HG03521 (cell line): ENCODE results near the gene SULT4A1.

Source experiments
- ATAC-seq: cut with Tn5 transposase; IDR thresholded peaks from one replicate; pipeline ENCODE4 v1.9.1; 2021; ENCODE audit warnings: mild to moderate bottlenecking, moderate library complexity; ENCODE audit not compliant: unreplicated experiment

The SULT4A1 gene

GRCh38 chr22:43814264-43814663 is 48.0 kb downstream of the SULT4A1 start:
- ATAC-seq, result no peak

DNA sequence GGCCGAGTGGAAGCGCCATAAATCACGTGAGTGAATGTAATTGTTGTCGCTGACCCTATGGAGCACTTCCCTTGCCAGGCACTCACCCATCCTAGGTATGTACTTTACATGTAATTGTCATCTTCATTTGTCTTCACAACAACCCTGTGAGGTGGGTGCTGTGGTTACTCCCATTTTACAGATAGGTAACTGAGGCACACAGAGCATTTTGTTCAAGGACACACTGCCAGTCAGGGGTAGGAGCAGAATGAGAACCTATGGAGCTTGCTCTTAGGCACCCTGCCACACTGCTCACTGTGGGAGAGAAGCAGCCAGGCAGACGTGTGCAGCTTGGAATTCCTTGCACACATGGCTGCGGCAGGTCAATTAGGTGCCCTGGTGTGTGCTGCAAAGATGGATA is 49.4 kb downstream of the SULT4A1 start:
- ATAC-seq, result no peak

DNA sequence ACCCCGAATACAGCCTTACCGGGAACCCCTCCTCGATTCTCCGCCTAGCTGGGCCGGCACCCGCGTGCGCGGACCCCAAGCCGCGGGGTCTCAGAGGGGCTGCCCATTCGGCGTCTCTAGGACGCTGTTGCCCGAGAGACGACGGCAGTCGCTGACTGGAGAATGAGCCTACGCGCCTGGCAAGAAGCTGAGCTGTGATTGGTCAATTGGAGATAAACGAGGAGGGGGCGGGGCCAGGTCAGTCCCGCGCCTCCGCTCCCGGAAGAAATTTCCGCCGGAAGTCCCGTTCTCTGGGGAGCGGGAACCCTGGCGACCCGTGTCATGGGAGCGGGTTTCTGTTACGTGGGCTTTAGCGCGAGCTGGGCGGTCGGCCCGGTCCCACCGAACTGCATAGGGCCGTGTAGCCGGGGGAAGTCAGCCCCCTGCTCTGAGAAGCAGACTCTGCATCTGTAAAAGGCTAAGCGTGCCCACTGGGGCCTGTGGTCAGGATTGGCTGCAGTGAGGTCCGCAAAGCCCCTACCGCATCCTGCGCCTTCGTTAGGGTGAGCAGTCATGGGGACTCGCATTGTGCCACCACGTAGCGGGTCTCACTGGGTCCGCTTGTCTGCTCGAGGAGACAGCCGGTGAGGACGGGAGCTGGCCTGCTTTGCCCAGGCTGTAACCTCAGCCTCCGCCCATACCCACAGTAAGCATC is 50.0 kb downstream of the SULT4A1 start, which contains the start of gene EFCAB6:
TSS of gene EFCAB6 (minus strand) at position 157 of the 694 bp plus-strand sequence. CDS start 29,987 bp downstream, outside the sequence.
- peak; percentile 80 for ATAC-seq

- no peak for ATAC-seq
Measured at GRCh38 chr22:43811777-43812148, 50.5 kb downstream of the SULT4A1 start.

DNA sequence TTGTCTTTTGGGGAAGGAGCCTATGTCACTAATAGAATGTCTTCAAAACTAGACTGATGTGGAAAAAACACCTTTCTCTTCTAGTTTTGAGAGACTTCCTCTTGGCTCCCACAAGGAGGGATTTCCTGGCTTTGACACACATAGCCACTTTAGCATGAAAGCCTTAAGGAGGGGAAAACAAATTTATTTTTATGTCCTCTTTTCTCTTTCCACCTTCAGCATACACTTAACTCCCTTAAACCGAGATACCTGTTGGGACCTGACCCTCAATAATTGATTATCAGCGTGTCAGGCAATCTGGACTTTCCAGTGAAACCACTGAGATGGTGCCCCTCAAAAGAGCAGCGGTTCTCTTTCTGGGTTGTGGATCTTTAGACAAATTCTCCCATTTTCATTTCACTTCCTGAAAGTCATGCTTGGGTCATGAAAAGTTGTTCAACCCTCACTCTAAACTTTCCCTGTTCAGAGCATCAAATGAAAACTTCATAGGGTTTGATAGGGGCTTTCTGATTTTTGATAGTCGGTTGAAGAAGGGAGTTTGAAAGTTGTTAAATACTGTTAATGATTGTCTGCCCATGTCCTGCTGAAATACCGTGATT is 59.3 kb downstream of the SULT4A1 start:
- no peak for ATAC-seq

GRCh38 chr22:43800970-43801369 is 61.3 kb downstream of the SULT4A1 start:
- no peak for ATAC-seq

- no peak for ATAC-seq
Measured at GRCh38 chr22:43798492-43798891, 63.8 kb downstream of the SULT4A1 start.

- ATAC-seq, result no peak
Measured at GRCh38 chr22:43796567-43796966, 65.7 kb downstream of the SULT4A1 start.

DNA sequence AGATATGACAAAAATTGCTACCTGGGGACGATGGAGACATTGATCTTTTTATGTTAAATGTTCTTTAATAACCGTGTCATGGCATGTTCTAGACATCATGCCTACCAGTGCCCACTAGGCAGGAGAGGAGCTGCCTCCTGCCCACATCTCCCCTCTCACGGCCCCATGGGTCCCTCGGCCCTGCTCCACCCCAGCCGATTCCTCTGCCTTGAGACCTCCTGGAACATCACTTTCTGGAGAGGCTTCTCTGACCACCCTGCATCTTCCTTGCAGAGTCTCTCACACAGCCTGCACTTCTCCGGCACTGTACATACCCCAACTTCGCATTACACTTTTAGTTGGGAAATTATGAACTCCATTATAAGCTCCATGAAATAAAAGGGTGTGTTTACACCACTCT is 67.0 kb downstream of the SULT4A1 start:
- no peak for ATAC-seq

DNA sequence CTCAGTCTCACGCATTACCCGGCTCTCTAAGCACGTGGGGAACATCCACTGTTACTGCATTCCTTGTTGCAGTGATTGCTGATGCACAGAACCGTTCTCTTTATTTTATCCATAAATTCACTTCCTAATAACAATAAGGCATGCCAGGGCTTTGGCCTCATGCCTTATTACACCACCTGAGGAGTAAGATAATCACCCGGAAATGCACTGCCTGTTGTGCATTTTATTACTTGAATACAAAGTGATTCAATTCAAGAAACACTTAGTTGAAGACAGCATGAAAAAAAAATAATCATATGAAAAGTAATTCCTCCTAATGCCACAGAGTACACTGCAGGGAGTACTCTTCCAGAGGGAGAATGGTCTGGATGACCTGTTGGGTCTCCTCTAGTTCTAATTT is 69.4 kb downstream of the SULT4A1 start:
- no peak for ATAC-seq

DNA sequence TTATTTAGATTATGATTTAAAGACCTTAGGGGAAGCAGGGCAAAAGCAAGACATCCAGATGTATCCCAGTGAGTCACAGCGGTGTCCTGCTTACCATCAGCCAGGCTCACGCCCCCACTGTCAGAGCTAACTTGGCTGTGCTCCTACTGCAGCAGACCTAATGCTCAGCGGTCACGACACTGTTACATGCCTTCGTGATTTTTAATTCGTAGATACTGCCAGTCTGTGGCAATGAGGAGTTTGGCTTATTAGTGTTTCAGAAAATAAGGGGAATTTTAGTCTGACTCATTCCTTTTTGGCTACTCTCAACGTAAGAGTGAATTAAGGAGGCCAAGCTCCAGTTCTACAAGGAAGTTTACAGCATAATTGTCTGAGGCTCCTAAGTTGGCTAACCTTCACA is 72.9 kb downstream of the SULT4A1 start:
- ATAC-seq, result no peak

DNA sequence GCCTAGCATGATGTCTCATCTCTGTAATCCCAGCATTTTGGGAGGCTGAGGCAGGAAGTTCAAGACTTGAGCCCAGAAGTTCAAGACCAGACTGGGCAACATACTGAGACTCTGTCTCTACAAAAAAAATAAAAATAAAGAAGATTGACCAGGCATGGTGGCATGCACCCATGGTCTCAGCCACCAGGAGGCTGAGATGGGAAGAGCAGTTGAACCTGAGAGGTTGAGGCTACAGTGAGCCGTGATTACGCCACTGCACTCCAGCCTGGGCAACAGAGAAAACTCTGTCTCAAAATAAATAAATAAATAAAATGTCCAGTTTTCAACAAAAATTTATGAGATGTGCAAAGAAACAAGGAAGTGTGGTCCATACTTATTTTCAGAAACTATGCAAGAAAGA is 78.5 kb downstream of the SULT4A1 start:
- ATAC-seq, result no peak

GRCh38 chr22:43782448-43782847 is 79.9 kb downstream of the SULT4A1 start:
- no peak for ATAC-seq

DNA sequence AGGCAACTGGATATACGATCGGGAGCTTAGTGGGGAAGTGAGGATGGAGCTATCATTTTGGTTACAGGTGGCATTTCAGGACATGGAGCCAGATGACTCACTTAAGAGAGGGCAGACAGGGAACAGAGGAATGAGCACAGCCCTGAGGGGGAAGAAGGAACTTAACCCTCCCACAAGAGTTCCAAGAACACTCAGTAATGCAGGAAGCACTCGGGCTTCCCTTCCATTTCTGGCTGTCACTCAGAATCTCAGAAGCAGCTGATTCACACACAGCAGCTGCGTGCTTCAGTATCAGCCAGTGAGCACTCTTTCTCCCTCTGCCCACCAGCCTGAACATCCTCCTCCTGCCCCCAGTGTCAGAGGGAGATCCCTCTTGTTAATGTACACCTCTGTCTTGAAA is 85.0 kb downstream of the SULT4A1 start:
- no peak for ATAC-seq

DNA sequence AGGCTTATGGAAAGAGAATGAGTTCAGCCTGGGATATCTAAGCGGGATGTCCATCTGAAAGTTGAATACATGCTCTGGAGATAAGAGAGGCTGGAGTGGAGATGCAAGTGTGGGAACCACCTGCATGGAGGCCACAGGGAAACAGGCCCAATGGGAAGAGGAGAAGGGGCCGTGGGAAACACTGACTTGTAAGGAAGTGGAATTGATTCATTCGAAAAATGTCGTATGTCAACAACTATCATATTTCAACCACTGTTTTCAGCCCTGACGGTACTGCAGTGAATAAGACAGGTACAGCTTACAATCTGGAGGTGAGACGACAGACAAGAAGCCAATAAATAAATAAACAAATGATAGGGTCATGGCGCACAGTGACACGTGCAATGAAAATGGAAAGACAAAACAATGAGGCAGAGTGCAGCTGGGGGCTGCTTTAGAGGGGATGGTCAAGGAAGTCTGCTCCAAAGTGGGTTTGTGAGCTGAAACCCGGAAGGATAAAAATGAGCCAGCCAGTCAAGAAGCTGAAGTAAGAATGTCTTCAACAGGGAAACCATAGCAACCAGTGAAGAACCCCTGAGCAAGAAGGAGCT is 86.1 kb downstream of the SULT4A1 start:
- no peak for ATAC-seq
